ENCODE data around the gene SERPINA12. TPM values are rescaled to one million over a fixed set of nuclear protein-coding genes. Genes with fewer than 3 reads are reported as not detected.

The SERPINA12 gene
- total RNA-seq, 4 donors from 2014 or later, result not detected

- H3K27me3 ChIP-seq, result no peaks in the 10 kb centered on the region
- TF ChIP-seq EP300 (IDR thresholded peaks at IDR 0.05; ENCODE audit: low read depth) (no peak), POLR2AphosphoS5 (IDR thresholded peaks at IDR 0.05) (no peak), POLR2A (IDR thresholded peaks at IDR 0.05) (no peak)
- TF ChIP-seq, protein P1, sequence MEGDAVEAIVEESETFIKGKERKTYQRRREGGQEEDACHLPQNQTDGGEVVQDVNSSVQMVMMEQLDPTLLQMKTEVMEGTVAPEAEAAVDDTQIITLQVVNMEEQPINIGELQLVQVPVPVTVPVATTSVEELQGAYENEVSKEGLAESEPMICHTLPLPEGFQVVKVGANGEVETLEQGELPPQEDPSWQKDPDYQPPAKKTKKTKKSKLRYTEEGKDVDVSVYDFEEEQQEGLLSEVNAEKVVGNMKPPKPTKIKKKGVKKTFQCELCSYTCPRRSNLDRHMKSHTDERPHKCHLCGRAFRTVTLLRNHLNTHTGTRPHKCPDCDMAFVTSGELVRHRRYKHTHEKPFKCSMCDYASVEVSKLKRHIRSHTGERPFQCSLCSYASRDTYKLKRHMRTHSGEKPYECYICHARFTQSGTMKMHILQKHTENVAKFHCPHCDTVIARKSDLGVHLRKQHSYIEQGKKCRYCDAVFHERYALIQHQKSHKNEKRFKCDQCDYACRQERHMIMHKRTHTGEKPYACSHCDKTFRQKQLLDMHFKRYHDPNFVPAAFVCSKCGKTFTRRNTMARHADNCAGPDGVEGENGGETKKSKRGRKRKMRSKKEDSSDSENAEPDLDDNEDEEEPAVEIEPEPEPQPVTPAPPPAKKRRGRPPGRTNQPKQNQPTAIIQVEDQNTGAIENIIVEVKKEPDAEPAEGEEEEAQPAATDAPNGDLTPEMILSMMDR (IDR thresholded peaks at IDR 0.05), result no peak
- no peak overlapping the region for H3K4me3 ChIP-seq
- in situ Hi-C loops (cut with MboI; ENCODE audit: low pct_ligation_motif_present in 1 of 4, low pct_unique_long_range_greater_than_20kb in 1 of 4, low sequenced_read_pairs in 3 of 4), result no loop called here
- H3K27ac ChIP-seq, result no peak overlapping the region
- intact Hi-C loops (cut with DNase I; ENCODE audit: low total_unique reads), result no loop called here
- H3K4me1 ChIP-seq, result no peaks in the 10 kb centered on the region
- DNase-seq, result no peak
- no peaks in the 10 kb centered on the region for H3K36me3 ChIP-seq
- H3K9me3 ChIP-seq, result no peaks in the 10 kb centered on the region
- WGBS, 2 donors (ENCODE audit: low coverage in 1 of 2), result 71 to 91% methylated on average over 1 to 5 of the region's 5 CpGs
Observed at GRCh38 chr14:94465042-94465441, 44.2 kb downstream of the SERPINA12 start.

DNA sequence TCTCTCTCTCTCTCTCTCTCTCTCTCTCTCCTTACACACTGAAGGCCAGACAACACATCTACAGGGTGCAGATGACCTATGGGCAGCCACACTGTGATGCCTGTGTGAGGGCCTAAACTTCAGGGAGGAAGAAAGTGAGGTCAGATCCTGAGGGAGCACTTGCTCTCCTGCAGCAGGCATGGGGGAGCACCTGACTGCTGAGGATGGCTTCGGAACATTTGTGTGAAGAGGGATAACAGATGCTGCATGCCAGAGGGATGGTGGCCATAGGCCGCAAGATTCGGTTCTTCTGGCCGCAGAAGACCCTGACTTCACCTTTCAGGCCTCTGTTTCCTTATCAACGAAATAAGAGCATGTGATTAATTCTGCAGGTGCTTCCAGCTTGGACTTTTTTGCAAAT is 45.0 kb downstream of the SERPINA12 start:
- H3K9me3 ChIP-seq, result no peaks in the 10 kb centered on the region
- WGBS, 2 donors (ENCODE audit: low coverage in 1 of 2), result 33 to 91% methylated on average over 1 to 5 of the region's 5 CpGs

GRCh38 chr14:94462763-94463572 is 46.3 kb downstream of the SERPINA12 start:
- Histone ChIP-seq H3K27ac (no peak overlapping the region), H3K9me3 (no peaks in the 10 kb centered on the region), H3K4me3 (no peak overlapping the region), H3K4me1 (no peaks in the 10 kb centered on the region), H3K36me3 (no peaks in the 10 kb centered on the region), H3K27me3 (no peaks in the 10 kb centered on the region)
- intact Hi-C loops (cut with DNase I; ENCODE audit: low total_unique reads), result no loop called here
- no peak for DNase-seq
- in situ Hi-C loops (cut with MboI; ENCODE audit: low pct_ligation_motif_present in 1 of 4, low pct_unique_long_range_greater_than_20kb in 1 of 4, low sequenced_read_pairs in 3 of 4), result no loop called here
- 71 to 79% methylated on average over 3 to 7 of the region's 7 CpGs for WGBS, 2 donors (ENCODE audit: low coverage in 1 of 2)
- TF ChIP-seq POLR2AphosphoS5 (IDR thresholded peaks at IDR 0.05) (no peak), EP300 (IDR thresholded peaks at IDR 0.05; ENCODE audit: low read depth) (no peak), POLR2A (IDR thresholded peaks at IDR 0.05) (no peak)
- TF ChIP-seq, protein P1 (IDR thresholded peaks at IDR 0.05), result no peak

More for the DNA sequence above, 45.0 kb downstream of the SERPINA12 start:
- no peaks in the 10 kb centered on the region for H3K27me3 ChIP-seq
- intact Hi-C loops (cut with DNase I; ENCODE audit: low total_unique reads) (no loop called here), in situ Hi-C loops (cut with MboI; ENCODE audit: low pct_ligation_motif_present in 1 of 4, low pct_unique_long_range_greater_than_20kb in 1 of 4, low sequenced_read_pairs in 3 of 4) (no loop called here)
- no peaks in the 10 kb centered on the region for H3K4me1 ChIP-seq
- TF ChIP-seq, protein P1 (IDR thresholded peaks at IDR 0.05), result no peak
- no peak for TF ChIP-seq POLR2A (IDR thresholded peaks at IDR 0.05)
- TF ChIP-seq POLR2AphosphoS5 (IDR thresholded peaks at IDR 0.05), result no peak
- TF ChIP-seq EP300 (IDR thresholded peaks at IDR 0.05; ENCODE audit: low read depth), result no peak
- no peak for DNase-seq
- H3K4me3 ChIP-seq, result no peak overlapping the region
- H3K36me3 ChIP-seq, result no peaks in the 10 kb centered on the region
- H3K27ac ChIP-seq, result no peak overlapping the region

GRCh38 chr14:94462219-94462551 is 47.1 kb downstream of the SERPINA12 start:
- in situ Hi-C loops (cut with MboI; ENCODE audit: low pct_ligation_motif_present in 1 of 4, low pct_unique_long_range_greater_than_20kb in 1 of 4, low sequenced_read_pairs in 3 of 4), result no loop called here
- 64 to 88% methylated on average over 2 to 6 of the region's 6 CpGs for WGBS, 2 donors (ENCODE audit: low coverage in 1 of 2)

More at GRCh38 chr14:94462219-94462551, 47.1 kb downstream of the SERPINA12 start:
- Histone ChIP-seq H3K36me3 (no peaks in the 10 kb centered on the region), H3K9me3 (no peaks in the 10 kb centered on the region), H3K27ac (no peak overlapping the region), H3K27me3 (peaks cover 3% of the 10 kb centered on the region), H3K4me3 (no peak overlapping the region), H3K4me1 (no peaks in the 10 kb centered on the region)
- no peak for DNase-seq
- intact Hi-C loops (cut with DNase I; ENCODE audit: low total_unique reads), result no loop called here
- TF ChIP-seq POLR2AphosphoS5 (IDR thresholded peaks at IDR 0.05), result no peak
- no peak for TF ChIP-seq EP300 (IDR thresholded peaks at IDR 0.05; ENCODE audit: low read depth)
- TF ChIP-seq, protein P1 (IDR thresholded peaks at IDR 0.05), result no peak
- TF ChIP-seq POLR2A (IDR thresholded peaks at IDR 0.05), result no peak

Data from transverse colon (tissue), 4 donors.